ENCODE measurements around the gene SLC23A1.

- TF ChIP-seq POLR2A (IDR thresholded peaks at IDR 0.05) = no peak
- TF ChIP-seq CTCF (IDR thresholded peaks at IDR 0.05) = no peak
Observed at GRCh38 chr5:139404484-139404840, 21.4 kb upstream of the SLC23A1 start.

Measured in tibial nerve (tissue), 3 donors.